Suppressor macrophage treated with lipopolysaccharide for 1 hour (primary cell): ENCODE results near the gene FASTKD3.

ENCODE experiments used
- DNase-seq, 3 donors: peaks; one replicate each; pipeline ENCODE4 v3.0.0-alpha.2; 2020 to 2022

The FASTKD3 gene

GRCh38 chr5:7849681-7850394 lies 19.0 kb downstream of the FASTKD3 start:
- DNase-seq, result peak in 1 of 3 donors; percentile 7

GRCh38 chr5:7848296-7848695 lies 20.5 kb downstream of the FASTKD3 start:
- DNase-seq, result no peak

- DNase-seq, result no peak
These were observed 22.5 kb downstream of the FASTKD3 start for GRCh38 chr5:7846327-7846726.

GRCh38 chr5:7845557-7845956 lies 23.3 kb downstream of the FASTKD3 start:
- no peak for DNase-seq

GRCh38 chr5:7844901-7845300 lies 23.9 kb downstream of the FASTKD3 start:
- no peak for DNase-seq

GRCh38 chr5:7842531-7842930 lies 26.3 kb downstream of the FASTKD3 start:
- no peak for DNase-seq

GRCh38 chr5:7837403-7837802 lies 31.4 kb downstream of the FASTKD3 start:
- no peak for DNase-seq

GRCh38 chr5:7834982-7835381 lies 33.8 kb downstream of the FASTKD3 start:
- DNase-seq, result no peak

GRCh38 chr5:7828269-7828668 lies 40.6 kb downstream of the FASTKD3 start:
- DNase-seq, result no peak

GRCh38 chr5:7827610-7828009 lies 41.2 kb downstream of the FASTKD3 start:
- DNase-seq, result no peak

- DNase-seq, result no peak
These were observed 43.2 kb downstream of the FASTKD3 start for GRCh38 chr5:7825630-7826029.

GRCh38 chr5:7824995-7825394 lies 43.8 kb downstream of the FASTKD3 start:
- DNase-seq, result no peak

GRCh38 chr5:7823594-7823993 lies 45.2 kb downstream of the FASTKD3 start:
- no peak for DNase-seq

- no peak for DNase-seq
These were observed 46.4 kb downstream of the FASTKD3 start for GRCh38 chr5:7822449-7822848.

GRCh38 chr5:7816535-7816901 lies 52.3 kb downstream of the FASTKD3 start:
- DNase-seq, result no peak

GRCh38 chr5:7815892-7816534 lies 52.8 kb downstream of the FASTKD3 start:
- peak; percentile 76 to 91 (median 83) for DNase-seq

- no peak for DNase-seq
These were observed 54.0 kb downstream of the FASTKD3 start for GRCh38 chr5:7814816-7815215.

- no peak for DNase-seq
These were observed 55.3 kb downstream of the FASTKD3 start for GRCh38 chr5:7813576-7813975.

GRCh38 chr5:7813007-7813406 lies 55.8 kb downstream of the FASTKD3 start:
- no peak for DNase-seq

GRCh38 chr5:7811715-7812114 lies 57.1 kb downstream of the FASTKD3 start:
- DNase-seq, result no peak
